ENCODE data around the gene CLDN5.

CLDN5 gene

DNA sequence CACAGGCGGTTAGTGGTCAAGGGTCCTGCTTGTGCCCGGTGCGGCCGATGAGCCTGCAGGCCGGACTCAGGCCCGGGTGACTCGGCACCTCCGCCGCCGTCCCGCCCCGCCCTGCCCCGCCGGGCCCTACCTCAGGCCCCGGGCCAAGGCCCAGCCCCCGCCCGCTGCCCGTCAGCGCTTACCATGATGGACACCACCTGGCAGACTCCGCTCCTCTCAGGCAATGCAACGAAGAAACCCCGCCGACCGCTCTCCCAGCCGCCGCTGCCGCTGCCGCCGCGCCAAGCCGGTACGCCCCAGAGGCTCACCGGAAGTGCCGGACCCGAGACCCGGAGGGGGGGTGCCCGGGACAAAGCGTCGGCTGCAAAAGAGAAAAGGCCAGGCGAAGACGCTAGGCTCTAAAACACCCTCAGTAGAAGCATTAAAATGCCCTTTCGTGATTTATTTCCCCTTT lies 45.3 kb downstream of the CLDN5 start, which contains the start of gene UFD1:
UFD1 (minus strand) TSS at position 293 of the 454 bp plus-strand sequence; CDS start at position 185, 108 bp downstream.
- DNase-seq: peak; percentile 70 to 75

DNA sequence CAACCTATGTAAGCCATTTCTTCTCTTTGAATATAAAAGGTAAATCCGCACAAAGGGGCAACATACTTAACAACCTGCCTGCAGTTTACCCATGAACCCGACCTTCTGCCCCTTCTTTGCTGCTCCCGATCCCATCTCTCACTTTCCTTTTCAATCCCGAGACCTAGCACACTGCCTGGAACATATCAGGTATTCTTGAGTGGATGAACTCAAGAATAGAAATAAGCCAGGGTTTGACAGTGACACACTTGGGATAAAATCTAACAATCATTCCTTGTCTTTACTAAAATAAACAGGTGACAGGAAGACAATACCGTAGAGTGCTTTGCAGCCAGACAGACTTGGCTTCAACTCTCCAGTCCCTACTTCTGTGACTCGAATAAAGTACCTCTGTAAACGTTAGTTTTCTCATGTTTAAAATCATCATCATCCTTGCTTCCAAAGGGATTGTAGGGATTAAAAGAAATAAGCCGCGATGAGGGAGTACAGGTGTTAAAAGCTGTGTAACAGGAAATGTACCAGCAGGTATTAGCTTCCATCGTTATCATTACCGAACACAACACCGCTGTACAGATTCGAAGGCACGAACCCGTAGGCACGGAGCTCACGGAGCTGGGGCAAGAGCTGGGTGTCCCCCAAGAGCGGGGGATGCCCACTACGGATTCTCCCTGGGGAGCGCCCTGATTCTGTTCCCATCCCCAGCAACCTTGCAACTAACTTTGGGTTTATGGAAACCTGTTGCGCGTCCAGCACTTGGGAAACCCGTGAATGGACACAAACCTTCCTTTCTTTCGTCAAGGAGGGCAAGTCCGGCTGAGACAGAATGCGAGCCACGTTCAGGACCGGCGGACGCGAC lies 45.9 kb downstream of the CLDN5 start:
- DNase-seq: peak; percentile 6 to 14

DNA sequence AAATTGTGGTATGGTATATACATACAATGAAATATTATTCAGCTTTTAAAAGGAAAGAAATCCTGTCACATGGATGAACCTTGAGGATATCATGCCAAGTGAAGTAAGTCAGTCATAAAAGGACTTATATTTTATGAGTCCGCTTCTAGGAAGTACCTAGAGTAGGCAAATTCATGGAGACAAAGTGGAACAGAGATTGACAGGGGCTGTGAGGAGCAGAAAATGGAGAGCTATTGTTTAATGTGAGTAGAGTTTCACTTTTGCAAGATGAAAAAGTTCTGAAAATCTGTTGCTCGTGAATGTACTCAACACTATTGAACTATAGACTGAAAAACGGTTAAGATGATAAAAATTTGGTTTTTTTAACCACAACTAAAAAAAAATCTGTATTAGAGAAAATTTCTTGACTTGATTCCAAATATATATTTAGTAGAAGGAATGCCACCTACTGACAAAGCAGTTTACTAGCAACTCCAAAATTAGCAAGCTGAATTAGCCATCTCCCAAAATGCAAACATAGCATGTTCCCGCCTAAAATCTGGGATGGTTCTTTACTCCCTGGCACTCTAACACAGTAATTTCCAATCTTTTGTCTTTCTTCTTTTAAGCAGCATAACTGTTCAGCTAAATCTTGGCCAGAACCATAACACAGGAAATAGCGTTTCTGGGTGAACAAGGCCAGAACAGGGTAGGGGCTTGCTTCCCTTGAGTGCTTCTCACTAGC lies 46.7 kb downstream of the CLDN5 start:
- no peak for DNase-seq

DNA sequence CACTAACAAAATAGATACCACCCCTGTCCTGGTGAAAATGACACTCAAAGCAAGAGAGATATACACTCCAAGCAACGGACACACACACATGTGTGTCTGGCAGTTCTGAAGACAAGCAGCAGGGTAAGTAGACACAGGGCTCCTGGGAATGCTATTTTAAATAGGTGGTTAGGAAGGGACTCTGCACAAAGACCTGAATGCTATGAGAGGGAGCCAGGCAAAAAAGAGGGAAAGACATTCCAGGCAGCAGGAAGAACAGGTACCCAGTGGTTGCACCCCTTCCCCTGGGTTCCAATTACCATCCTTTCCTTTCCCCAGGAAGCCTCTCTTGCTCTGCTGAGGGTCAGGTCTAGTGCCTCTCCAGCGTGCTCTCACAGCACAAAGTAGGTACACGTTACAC lies 48.2 kb downstream of the CLDN5 start:
- DNase-seq: no peak

DNA sequence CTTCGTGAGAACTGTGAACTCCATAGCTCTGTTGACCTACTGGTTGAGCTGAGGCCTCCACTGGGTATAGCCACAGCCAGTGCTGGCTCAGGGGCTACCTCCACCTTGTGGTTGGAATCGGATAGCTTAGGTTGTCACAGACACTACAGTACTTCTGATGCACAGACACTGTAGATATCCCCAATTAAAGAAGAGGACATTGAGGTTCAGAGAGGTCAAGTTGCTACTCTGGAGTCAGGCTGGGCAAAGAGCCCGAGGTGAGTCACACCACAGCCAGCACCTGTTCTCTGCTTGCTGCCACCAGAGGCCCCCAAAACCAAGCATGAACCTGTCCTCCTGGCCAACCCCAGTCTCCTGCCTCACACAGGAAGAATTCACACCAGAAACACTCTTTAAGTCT lies 50.6 kb downstream of the CLDN5 start:
- DNase-seq: no peak
